Astrocyte (in vitro differentiated cells and primary cell): Measurements from ENCODE around the gene RPRD1B.

ENCODE experiments used
- CTCF ChIP-seq: IDR thresholded peaks from 2 replicates; pipeline ENCODE4 v1.5.1; 2011; ENCODE audit warnings: low read depth, mild to moderate bottlenecking, inconsistent platforms, low read length, moderate library complexity; ENCODE audit not compliant: insufficient read depth
- EZH2 ChIP-seq: IDR thresholded peaks from 2 replicates; pipeline ENCODE4 v1.6.1; 2012; ENCODE audit warnings: mild to moderate bottlenecking, low read length, inconsistent platforms; ENCODE audit not compliant: insufficient read depth

DNA sequence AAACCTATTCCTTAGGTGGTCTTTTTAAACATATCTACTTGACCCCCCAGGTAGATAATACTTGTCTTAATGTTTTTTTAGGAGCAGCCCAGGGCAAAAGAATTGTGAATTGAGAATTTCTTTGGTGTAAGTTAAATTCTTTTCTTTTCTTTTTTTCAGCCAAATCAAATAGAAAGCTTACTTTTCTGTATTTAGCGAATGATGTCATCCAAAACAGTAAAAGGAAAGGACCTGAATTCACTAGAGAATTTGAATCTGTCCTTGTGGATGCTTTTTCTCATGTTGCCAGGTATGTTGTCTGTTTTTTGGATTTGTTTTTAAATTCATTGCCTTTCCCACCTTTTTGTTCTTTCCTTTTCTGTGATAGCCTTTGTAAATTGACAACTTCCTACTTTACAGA, 6.7 kb downstream of the RPRD1B start:
- TF ChIP-seq CTCF (no peak), EZH2 (no peak)
